Dedifferentiated amniotic fluid mesenchymal stem cell (primary cell): Measurements from ENCODE around the gene UQCRC1.
"Not testable (repeated sequence)": the region's sequence is repeated elsewhere in the genome, so short reads cannot be mapped to it uniquely, and the experiment has no call there.

Source experiments
- DNase-seq: peaks from one replicate; pipeline ENCODE4 v3.0.0-alpha.2; 2016; ENCODE audit errors: extremely low spot score

Gene UQCRC1

GRCh38 chr3:48555231-48555948 lies 54.1 kb downstream of the UQCRC1 start:
- no peak for DNase-seq

- DNase-seq, result no peak
Measured at GRCh38 chr3:48553886-48554845, 55.3 kb downstream of the UQCRC1 start.

- DNase-seq, result no peak
Measured at GRCh38 chr3:48553361-48553760, 56.1 kb downstream of the UQCRC1 start.

GRCh38 chr3:48552111-48552951 lies 57.1 kb downstream of the UQCRC1 start:
- DNase-seq, result no peak

GRCh38 chr3:48551651-48552050 lies 57.8 kb downstream of the UQCRC1 start:
- DNase-seq, result not testable (repeated sequence)
